Measurements from ENCODE around the gene TMEM39B.

DNA sequence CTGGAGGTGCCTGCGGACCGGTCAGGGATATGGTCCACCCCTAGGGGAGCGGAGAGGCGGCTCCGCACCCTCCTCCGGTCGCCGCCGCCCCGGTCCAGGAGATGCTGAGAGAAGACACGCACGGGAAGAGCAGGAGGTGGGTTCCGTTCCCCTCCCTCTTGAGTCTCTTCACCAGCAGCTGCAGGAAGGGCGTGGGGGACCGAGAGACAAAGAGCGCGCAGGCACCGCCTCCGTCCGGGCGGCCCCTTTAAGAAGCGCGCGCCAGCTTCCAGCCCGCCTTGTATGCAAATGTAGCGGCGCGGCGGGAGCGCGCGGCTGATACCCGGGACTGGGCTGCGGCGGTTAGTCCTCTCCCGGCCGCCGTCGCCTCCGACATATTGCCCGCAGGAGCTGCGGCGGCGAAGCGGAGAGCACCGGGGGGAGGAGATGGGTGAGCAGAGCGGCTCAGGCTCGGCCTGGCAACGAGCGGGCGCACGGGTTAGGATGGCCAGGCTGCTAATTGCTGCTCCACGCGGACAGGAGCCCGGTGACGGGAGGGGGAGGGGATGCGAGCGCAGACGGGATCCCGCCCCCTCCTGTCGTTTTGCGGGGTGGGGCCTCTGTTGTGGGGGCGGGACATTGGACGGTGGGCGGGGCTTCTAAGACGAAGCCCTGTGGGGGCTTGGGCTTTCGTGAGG is at the start of gene TMEM39B:
- TF ChIP-seq, protein P1, sequence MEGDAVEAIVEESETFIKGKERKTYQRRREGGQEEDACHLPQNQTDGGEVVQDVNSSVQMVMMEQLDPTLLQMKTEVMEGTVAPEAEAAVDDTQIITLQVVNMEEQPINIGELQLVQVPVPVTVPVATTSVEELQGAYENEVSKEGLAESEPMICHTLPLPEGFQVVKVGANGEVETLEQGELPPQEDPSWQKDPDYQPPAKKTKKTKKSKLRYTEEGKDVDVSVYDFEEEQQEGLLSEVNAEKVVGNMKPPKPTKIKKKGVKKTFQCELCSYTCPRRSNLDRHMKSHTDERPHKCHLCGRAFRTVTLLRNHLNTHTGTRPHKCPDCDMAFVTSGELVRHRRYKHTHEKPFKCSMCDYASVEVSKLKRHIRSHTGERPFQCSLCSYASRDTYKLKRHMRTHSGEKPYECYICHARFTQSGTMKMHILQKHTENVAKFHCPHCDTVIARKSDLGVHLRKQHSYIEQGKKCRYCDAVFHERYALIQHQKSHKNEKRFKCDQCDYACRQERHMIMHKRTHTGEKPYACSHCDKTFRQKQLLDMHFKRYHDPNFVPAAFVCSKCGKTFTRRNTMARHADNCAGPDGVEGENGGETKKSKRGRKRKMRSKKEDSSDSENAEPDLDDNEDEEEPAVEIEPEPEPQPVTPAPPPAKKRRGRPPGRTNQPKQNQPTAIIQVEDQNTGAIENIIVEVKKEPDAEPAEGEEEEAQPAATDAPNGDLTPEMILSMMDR (IDR thresholded peaks at IDR 0.05; ENCODE audit: low read length): no peak
- TF ChIP-seq EZH2 (optimal IDR thresholded peaks at IDR 0.05; ENCODE audit: low read depth, low read length): no peak
- TF ChIP-seq EZH2phosphoT487 (IDR thresholded peaks at IDR 0.05; ENCODE audit: low read length): no peak

All from MM.1S (cell line).